GM18502 (cell line): Measurements from ENCODE around the gene PSTPIP1.
"Not testable (repeated sequence)": the region's sequence is repeated elsewhere in the genome, so short reads cannot be mapped to it uniquely, and the experiment has no call there.

Experiments
- ATAC-seq: cut with Tn5 transposase; IDR thresholded peaks from one replicate; pipeline ENCODE4 v1.9.1; 2021; ENCODE audit warnings: mild to moderate bottlenecking; ENCODE audit not compliant: unreplicated experiment, poor library complexity

PSTPIP1 gene

GRCh38 chr15:76994971-76995945 lies at the start of gene PSTPIP1:
Gene PSTPIP1, plus strand, starts transcription at chr15:76995126. Its CDS starts 448 bp downstream, at chr15:76995574.
- ATAC-seq, result peak; percentile 60

- ATAC-seq, result no peak
These were observed 49.3 kb upstream of the PSTPIP1 start for GRCh38 chr15:76945494-76946093.

GRCh38 chr15:76947454-76947853 lies 47.5 kb upstream of the PSTPIP1 start:
- no peak for ATAC-seq

- ATAC-seq, result no peak
These were observed 43.7 kb upstream of the PSTPIP1 start for GRCh38 chr15:76951220-76951619.

- no peak for ATAC-seq
These were observed 41.0 kb upstream of the PSTPIP1 start for GRCh38 chr15:76953913-76954312.

- ATAC-seq, result no peak
These were observed 40.2 kb upstream of the PSTPIP1 start for GRCh38 chr15:76954744-76955143.

GRCh38 chr15:76961268-76962011 lies 33.5 kb upstream of the PSTPIP1 start:
- no peak for ATAC-seq

- ATAC-seq, result no peak
These were observed 32.5 kb upstream of the PSTPIP1 start for GRCh38 chr15:76962337-76963013.

- ATAC-seq, result no peak
These were observed 31.3 kb upstream of the PSTPIP1 start for GRCh38 chr15:76963596-76963995.

GRCh38 chr15:76964157-76964556 lies 30.8 kb upstream of the PSTPIP1 start:
- ATAC-seq, result no peak

- ATAC-seq, result not testable (repeated sequence)
These were observed 28.9 kb upstream of the PSTPIP1 start for GRCh38 chr15:76966051-76966450.

- no peak for ATAC-seq
These were observed 27.9 kb upstream of the PSTPIP1 start for GRCh38 chr15:76967067-76967466.

- ATAC-seq, result no peak
These were observed 26.6 kb upstream of the PSTPIP1 start for GRCh38 chr15:76968306-76968705.

- no peak for ATAC-seq
These were observed 22.3 kb upstream of the PSTPIP1 start for GRCh38 chr15:76972389-76973361.

- ATAC-seq, result no peak
These were observed 21.6 kb upstream of the PSTPIP1 start for GRCh38 chr15:76973362-76973743.

- no peak for ATAC-seq
These were observed 21.0 kb upstream of the PSTPIP1 start for GRCh38 chr15:76973906-76974305.

GRCh38 chr15:76974456-76975036 lies 20.4 kb upstream of the PSTPIP1 start:
- ATAC-seq, result no peak

- ATAC-seq, result no peak
These were observed 18.8 kb upstream of the PSTPIP1 start for GRCh38 chr15:76976141-76976540.
